ENCODE data around the gene MYOZ2.
"Not testable (repeated sequence)": the region's sequence is repeated elsewhere in the genome, so short reads cannot be mapped to it uniquely, and the experiment has no call there.

The MYOZ2 gene

GRCh38 chr4:119152741-119153140 is 17.1 kb downstream of the MYOZ2 start:
- H3K4me1 ChIP-seq (ENCODE audit: control insufficient read depth in 1 of 2, insufficient read depth in 2 of 2, low read length in 2 of 2) = no peaks in the 10 kb centered on the region
- no peak overlapping the region for H3K4me3 ChIP-seq (ENCODE audit: low read depth in 1 of 2, low read length in 2 of 2)
- no peaks in the 10 kb centered on the region for H3K27me3 ChIP-seq (ENCODE audit: low read depth, low read length)
- H3K9me3 ChIP-seq (ENCODE audit: control insufficient read depth in 1 of 2, low read length in 2 of 2) = no peaks in the 10 kb centered on the region
- H3K27ac ChIP-seq (ENCODE audit: low read length) = no peak overlapping the region
- no peaks in the 10 kb centered on the region for H3K36me3 ChIP-seq (ENCODE audit: control insufficient read depth in 1 of 2, insufficient read depth in 2 of 2, low read length in 2 of 2)

DNA sequence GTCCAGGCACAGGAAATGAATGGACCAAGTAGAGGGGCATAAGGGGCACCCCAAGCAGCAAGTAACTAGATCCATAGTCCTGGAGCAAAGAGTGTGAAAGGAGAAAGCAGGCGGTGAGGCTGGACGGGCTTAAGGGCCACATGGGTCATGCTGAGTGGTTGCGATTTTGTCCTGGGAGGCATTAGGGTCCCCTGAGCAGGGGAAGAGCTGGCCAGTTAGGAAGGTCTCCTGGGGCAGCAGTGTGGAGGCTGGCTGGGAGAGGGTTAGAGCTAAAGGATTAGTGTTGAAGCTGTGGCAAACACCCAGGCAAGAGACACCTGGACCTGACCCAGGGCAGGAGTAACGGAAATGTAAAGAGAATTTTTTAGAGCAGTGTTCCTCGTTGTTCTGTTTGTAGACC is 26.5 kb downstream of the MYOZ2 start:
- Histone ChIP-seq H3K9me3 (ENCODE audit: control insufficient read depth in 1 of 2, low read length in 2 of 2) (no peaks in the 10 kb centered on the region), H3K4me3 (ENCODE audit: low read depth in 1 of 2, low read length in 2 of 2) (no peak overlapping the region), H3K36me3 (ENCODE audit: control insufficient read depth in 1 of 2, insufficient read depth in 2 of 2, low read length in 2 of 2) (peaks cover 0 to 3% of the 10 kb centered on the region in 2 donors), H3K27me3 (ENCODE audit: low read depth, low read length) (no peaks in the 10 kb centered on the region), H3K4me1 (ENCODE audit: control insufficient read depth in 1 of 2, insufficient read depth in 2 of 2, low read length in 2 of 2) (no peaks in the 10 kb centered on the region), H3K27ac (ENCODE audit: low read length) (no peak overlapping the region)

DNA sequence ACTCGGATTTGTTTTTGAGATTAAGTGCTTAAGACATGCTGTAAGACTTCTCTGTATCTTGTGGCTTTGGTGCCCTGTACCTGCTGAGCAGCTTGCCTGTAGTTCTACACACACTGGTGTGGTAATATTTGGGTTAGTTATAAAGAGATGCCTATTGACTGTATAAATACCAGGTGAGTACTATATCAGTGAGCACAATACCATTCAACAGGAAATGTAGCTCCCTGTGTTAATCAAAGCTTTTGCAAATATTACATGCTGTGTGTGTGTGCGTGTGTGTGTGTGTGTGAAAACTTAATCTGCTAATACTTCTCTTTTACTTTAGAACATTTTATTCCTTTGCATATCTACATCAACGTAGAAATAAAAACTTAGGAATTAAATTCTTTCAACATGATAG is 30.1 kb downstream of the MYOZ2 start:
- Histone ChIP-seq H3K9me3 (ENCODE audit: control insufficient read depth in 1 of 2, low read length in 2 of 2) (no peaks in the 10 kb centered on the region), H3K27me3 (ENCODE audit: low read depth, low read length) (no peaks in the 10 kb centered on the region), H3K36me3 (ENCODE audit: control insufficient read depth in 1 of 2, insufficient read depth in 2 of 2, low read length in 2 of 2) (peaks cover 0 to 3% of the 10 kb centered on the region in 2 donors)

GRCh38 chr4:119170195-119170594 is 34.6 kb downstream of the MYOZ2 start:
- Histone ChIP-seq H3K27me3 (ENCODE audit: low read depth, low read length) (no peaks in the 10 kb centered on the region), H3K27ac (ENCODE audit: low read length) (no peak overlapping the region), H3K4me3 (ENCODE audit: low read depth in 1 of 2, low read length in 2 of 2) (no peak overlapping the region), H3K4me1 (ENCODE audit: control insufficient read depth in 1 of 2, insufficient read depth in 2 of 2, low read length in 2 of 2) (no peaks in the 10 kb centered on the region), H3K36me3 (ENCODE audit: control insufficient read depth in 1 of 2, insufficient read depth in 2 of 2, low read length in 2 of 2) (peaks cover 0 to 3% of the 10 kb centered on the region in 2 donors), H3K9me3 (ENCODE audit: control insufficient read depth in 1 of 2, low read length in 2 of 2) (no peaks in the 10 kb centered on the region)

More for the DNA sequence above, 30.1 kb downstream of the MYOZ2 start:
- H3K27ac ChIP-seq (ENCODE audit: low read length) = no peak overlapping the region
- H3K4me1 ChIP-seq (ENCODE audit: control insufficient read depth in 1 of 2, insufficient read depth in 2 of 2, low read length in 2 of 2) = no peaks in the 10 kb centered on the region
- H3K4me3 ChIP-seq (ENCODE audit: low read depth in 1 of 2, low read length in 2 of 2) = no peak overlapping the region

GRCh38 chr4:119172223-119172622 is 36.6 kb downstream of the MYOZ2 start:
- H3K36me3 ChIP-seq (ENCODE audit: control insufficient read depth in 1 of 2, insufficient read depth in 2 of 2, low read length in 2 of 2) = no peaks in the 10 kb centered on the region
- H3K9me3 ChIP-seq (ENCODE audit: control insufficient read depth in 1 of 2, low read length in 2 of 2) = no peaks in the 10 kb centered on the region
- no peak overlapping the region for H3K27ac ChIP-seq (ENCODE audit: low read length)
- no peaks in the 10 kb centered on the region for H3K27me3 ChIP-seq (ENCODE audit: low read depth, low read length)
- H3K4me3 ChIP-seq (ENCODE audit: low read depth in 1 of 2, low read length in 2 of 2) = no peak overlapping the region
- H3K4me1 ChIP-seq (ENCODE audit: control insufficient read depth in 1 of 2, insufficient read depth in 2 of 2, low read length in 2 of 2) = no peaks in the 10 kb centered on the region

DNA sequence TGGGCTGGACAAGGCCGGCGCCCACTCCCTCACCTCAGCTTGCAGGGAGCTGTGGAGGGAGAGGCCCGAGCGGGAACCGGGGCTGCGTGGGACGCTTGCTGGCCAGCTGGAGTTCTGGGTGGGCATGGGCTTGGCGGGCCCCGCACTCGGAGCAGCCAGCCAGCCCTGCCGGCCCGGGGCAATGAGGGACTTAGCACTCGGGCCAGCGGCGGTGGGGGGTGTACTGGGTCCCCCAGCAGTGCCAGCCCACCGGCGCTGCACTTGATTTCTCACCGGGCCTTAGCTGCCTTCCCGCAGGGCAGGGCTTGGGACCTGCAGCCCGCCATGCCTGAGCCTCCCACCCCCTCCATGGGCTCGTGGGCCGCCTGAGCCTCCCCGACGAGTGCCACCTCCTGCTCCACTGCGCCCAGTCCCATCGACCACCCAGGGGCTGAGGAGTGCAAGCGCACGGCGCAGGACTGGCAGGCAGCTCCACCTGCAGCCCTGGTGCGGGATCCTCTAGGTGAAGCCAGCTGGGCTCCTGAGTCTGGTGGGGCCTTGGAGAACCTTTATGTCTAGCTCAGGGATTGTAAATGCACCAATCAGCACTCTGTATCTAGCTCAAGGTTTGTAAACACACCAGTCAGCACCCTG is 38.2 kb downstream of the MYOZ2 start:
- not testable (repeated sequence) for H3K27me3 ChIP-seq (ENCODE audit: low read depth, low read length); H3K27ac ChIP-seq (ENCODE audit: low read length); H3K4me1 ChIP-seq (ENCODE audit: control insufficient read depth in 1 of 2, insufficient read depth in 2 of 2, low read length in 2 of 2); H3K36me3 ChIP-seq (ENCODE audit: control insufficient read depth in 1 of 2, insufficient read depth in 2 of 2, low read length in 2 of 2); H3K9me3 ChIP-seq (ENCODE audit: control insufficient read depth in 1 of 2, low read length in 2 of 2); H3K4me3 ChIP-seq (ENCODE audit: low read depth in 1 of 2, low read length in 2 of 2)

DNA sequence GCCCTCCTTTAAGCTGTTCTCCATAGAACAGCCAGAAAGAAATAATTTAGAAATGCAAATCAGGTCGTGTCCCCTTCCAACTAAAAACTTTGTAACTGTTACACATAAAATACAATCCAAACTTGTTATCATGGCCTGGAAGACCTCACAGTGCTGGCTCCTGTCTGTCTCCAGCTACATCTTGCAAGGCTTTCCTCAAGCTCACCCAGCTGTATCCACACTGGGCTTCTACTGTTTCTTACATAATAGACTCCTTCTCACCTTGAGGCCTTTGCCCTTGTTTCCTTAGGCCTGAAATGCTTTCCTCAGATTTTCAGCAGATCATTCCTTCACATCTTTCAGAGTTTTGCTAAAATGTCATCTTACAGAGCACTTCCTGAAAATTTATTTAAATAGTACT is 43.4 kb downstream of the MYOZ2 start:
- H3K36me3 ChIP-seq (ENCODE audit: control insufficient read depth in 1 of 2, insufficient read depth in 2 of 2, low read length in 2 of 2) = no peaks in the 10 kb centered on the region

GRCh38 chr4:119184128-119184527 is 48.5 kb downstream of the MYOZ2 start:
- H3K36me3 ChIP-seq (ENCODE audit: control insufficient read depth in 1 of 2, insufficient read depth in 2 of 2, low read length in 2 of 2) = no peaks in the 10 kb centered on the region
- H3K4me3 ChIP-seq (ENCODE audit: low read depth in 1 of 2, low read length in 2 of 2) = no peak overlapping the region
- no peaks in the 10 kb centered on the region for H3K9me3 ChIP-seq (ENCODE audit: control insufficient read depth in 1 of 2, low read length in 2 of 2)
- peaks cover 0 to 3% of the 10 kb centered on the region in 2 donors for H3K4me1 ChIP-seq (ENCODE audit: control insufficient read depth in 1 of 2, insufficient read depth in 2 of 2, low read length in 2 of 2)
- no peaks in the 10 kb centered on the region for H3K27me3 ChIP-seq (ENCODE audit: low read depth, low read length)
- no peak overlapping the region for H3K27ac ChIP-seq (ENCODE audit: low read length)

More for the DNA sequence above, 43.4 kb downstream of the MYOZ2 start:
- Histone ChIP-seq H3K4me1 (ENCODE audit: control insufficient read depth in 1 of 2, insufficient read depth in 2 of 2, low read length in 2 of 2) (no peaks in the 10 kb centered on the region), H3K9me3 (ENCODE audit: control insufficient read depth in 1 of 2, low read length in 2 of 2) (no peaks in the 10 kb centered on the region), H3K27ac (ENCODE audit: low read length) (no peak overlapping the region), H3K4me3 (ENCODE audit: low read depth in 1 of 2, low read length in 2 of 2) (no peak overlapping the region), H3K27me3 (ENCODE audit: low read depth, low read length) (no peaks in the 10 kb centered on the region)

DNA sequence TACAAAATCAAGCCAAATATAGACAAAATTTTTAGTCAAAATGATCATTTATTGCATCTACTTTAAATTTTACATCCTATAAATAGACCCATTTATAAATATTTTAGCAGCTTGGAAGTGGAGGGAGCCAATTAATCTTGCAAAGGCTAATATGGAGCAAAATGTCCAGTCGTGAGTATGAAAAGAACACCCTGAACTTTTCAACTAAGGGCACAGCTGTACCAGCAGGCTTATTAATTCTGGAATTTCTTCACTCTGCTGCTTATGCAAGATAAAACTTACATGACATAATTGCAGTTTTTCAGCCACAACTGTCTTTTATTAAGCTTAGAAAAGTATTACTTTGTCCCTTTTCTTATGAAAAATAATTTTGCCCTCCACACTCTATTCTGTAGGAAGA is 54.0 kb downstream of the MYOZ2 start:
- Histone ChIP-seq H3K4me1 (ENCODE audit: control insufficient read depth in 1 of 2, insufficient read depth in 2 of 2, low read length in 2 of 2) (peaks cover 0 to 12% of the 10 kb centered on the region in 2 donors), H3K27me3 (ENCODE audit: low read depth, low read length) (no peaks in the 10 kb centered on the region), H3K9me3 (ENCODE audit: control insufficient read depth in 1 of 2, low read length in 2 of 2) (no peaks in the 10 kb centered on the region), H3K27ac (ENCODE audit: low read length) (peak overlapping the region; percentile 65), H3K4me3 (ENCODE audit: low read depth in 1 of 2, low read length in 2 of 2) (no peak overlapping the region), H3K36me3 (ENCODE audit: control insufficient read depth in 1 of 2, insufficient read depth in 2 of 2, low read length in 2 of 2) (no peaks in the 10 kb centered on the region)

DNA sequence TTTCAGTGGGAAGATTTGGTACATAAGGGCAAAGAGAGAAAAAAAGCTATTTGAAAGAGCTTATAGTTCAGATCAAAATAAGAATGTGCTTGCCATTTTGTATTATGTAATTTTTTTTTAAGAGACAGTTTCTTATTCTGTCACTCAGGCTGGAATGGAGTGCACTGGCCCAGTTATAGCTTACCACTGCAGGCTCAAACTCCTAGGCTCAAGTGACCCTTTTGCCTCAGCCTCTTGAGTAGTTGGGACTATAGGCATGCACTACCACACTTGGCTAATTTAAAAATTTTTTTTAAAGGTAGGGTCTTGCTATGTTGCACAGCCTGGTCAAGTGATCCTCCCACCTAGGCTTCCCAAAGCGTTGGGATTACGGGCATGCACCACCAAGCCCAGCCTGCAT is 54.7 kb downstream of the MYOZ2 start:
- no peak overlapping the region for H3K4me3 ChIP-seq (ENCODE audit: low read depth in 1 of 2, low read length in 2 of 2)
- no peaks in the 10 kb centered on the region for H3K9me3 ChIP-seq (ENCODE audit: control insufficient read depth in 1 of 2, low read length in 2 of 2)
- no peaks in the 10 kb centered on the region for H3K27me3 ChIP-seq (ENCODE audit: low read depth, low read length)
- no peaks in the 10 kb centered on the region for H3K36me3 ChIP-seq (ENCODE audit: control insufficient read depth in 1 of 2, insufficient read depth in 2 of 2, low read length in 2 of 2)
- H3K4me1 ChIP-seq (ENCODE audit: control insufficient read depth in 1 of 2, insufficient read depth in 2 of 2, low read length in 2 of 2) = peaks cover 0 to 12% of the 10 kb centered on the region in 2 donors
- H3K27ac ChIP-seq (ENCODE audit: low read length) = no peak overlapping the region

- peaks cover 0 to 12% of the 10 kb centered on the region in 2 donors for H3K4me1 ChIP-seq (ENCODE audit: control insufficient read depth in 1 of 2, insufficient read depth in 2 of 2, low read length in 2 of 2)
- H3K4me3 ChIP-seq (ENCODE audit: low read depth in 1 of 2, low read length in 2 of 2) = no peak overlapping the region
- H3K36me3 ChIP-seq (ENCODE audit: control insufficient read depth in 1 of 2, insufficient read depth in 2 of 2, low read length in 2 of 2) = no peaks in the 10 kb centered on the region
- no peaks in the 10 kb centered on the region for H3K9me3 ChIP-seq (ENCODE audit: control insufficient read depth in 1 of 2, low read length in 2 of 2)
- H3K27ac ChIP-seq (ENCODE audit: low read length) = no peak overlapping the region
- no peaks in the 10 kb centered on the region for H3K27me3 ChIP-seq (ENCODE audit: low read depth, low read length)
Measured at GRCh38 chr4:119191505-119191904, 55.9 kb downstream of the MYOZ2 start.

DNA sequence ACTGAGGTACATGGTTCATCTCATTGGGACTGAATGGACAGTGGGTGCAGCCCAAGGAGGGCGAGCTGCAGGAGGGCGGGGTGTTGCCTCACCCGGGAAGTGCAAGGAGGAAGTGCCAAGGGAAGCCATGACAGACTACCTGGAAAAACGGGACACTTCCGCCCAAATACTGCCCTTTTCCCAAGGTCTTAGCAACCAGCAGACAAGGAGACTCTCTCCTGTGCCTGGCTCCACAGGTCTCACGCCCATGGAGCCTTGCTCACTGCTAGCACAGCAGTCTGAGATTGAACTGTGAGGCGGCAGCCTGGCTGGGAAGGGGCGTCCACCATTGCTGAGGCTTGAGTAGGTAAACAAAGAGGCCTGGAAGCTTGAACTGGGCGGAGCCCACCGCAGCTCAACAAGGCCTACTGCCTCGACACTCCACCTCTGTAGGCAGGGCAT is 62.2 kb downstream of the MYOZ2 start:
- H3K27ac ChIP-seq (ENCODE audit: low read length) = no peak overlapping the region
- no peaks in the 10 kb centered on the region for H3K9me3 ChIP-seq (ENCODE audit: control insufficient read depth in 1 of 2, low read length in 2 of 2)
- H3K4me3 ChIP-seq (ENCODE audit: low read depth in 1 of 2, low read length in 2 of 2) = no peak overlapping the region
- no peaks in the 10 kb centered on the region for H3K4me1 ChIP-seq (ENCODE audit: control insufficient read depth in 1 of 2, insufficient read depth in 2 of 2, low read length in 2 of 2)
- H3K36me3 ChIP-seq (ENCODE audit: control insufficient read depth in 1 of 2, insufficient read depth in 2 of 2, low read length in 2 of 2) = no peaks in the 10 kb centered on the region
- no peaks in the 10 kb centered on the region for H3K27me3 ChIP-seq (ENCODE audit: low read depth, low read length)
